GM19238 (cell line): ENCODE data around the gene UCHL3.

Source experiments
- DNase-seq: peaks from one replicate; pipeline ENCODE4 v3.0.0; 2011; ENCODE audit warnings: low spot score; ENCODE audit not compliant: insufficient read length

UCHL3 gene

DNA sequence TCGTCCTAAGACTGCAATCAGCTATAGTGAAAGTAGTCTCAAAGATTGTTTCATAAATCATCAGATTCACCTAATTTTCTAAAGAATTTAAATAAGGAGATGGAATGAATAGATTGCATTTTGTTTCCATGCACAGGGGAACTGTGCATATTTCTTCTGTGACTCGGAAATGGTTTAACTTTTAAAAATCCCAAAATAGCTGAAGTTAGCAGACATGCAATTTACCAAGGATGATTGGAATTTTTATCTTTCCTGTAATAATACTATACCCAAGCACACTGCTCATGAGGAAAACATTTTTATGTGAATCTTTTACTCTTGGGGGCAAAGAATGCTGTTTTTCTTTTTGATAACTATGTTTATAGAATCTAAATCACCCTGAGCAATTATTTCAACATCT, 71.6 kb downstream of the UCHL3 start:
- DNase-seq = no peak

DNA sequence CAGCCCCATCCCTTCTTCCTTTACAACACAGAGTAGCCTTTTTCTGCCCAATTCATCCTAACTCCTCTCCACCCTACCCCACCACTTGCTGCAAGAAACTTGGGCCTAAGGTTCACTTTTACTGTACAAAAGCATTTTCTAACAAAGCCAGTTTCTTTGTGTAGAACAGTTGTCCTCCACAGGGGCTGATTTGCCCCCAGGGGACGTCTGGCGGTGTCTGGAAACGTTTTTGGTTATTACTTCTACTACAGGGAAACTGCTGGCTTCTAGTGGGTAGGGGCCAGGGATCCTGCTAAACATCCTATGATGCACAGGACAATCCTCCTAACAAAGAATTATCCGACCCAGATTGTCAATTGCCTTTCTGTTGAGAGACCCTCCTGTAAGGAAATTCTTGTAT, 79.2 kb downstream of the UCHL3 start:
- no peak for DNase-seq

DNA sequence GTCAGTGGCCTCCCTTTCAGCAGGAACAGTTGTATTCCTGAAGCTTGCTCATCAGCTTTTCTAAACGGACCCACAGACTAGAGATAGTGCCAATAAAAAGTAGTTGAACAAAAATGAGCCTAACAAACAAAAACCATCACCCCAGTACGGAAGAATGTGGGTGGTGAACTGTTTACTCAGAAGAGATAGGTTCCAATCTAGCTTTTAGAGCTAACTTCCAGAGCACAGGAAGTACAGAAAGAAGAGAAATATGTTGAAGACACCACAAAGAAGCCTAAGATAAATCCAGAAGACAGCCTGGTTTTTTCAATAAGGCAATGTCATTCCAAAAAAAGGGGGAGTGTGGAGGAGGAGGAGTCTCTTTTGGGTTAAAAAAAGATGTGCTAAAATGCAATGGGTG, 83.7 kb downstream of the UCHL3 start:
- no peak for DNase-seq

DNA sequence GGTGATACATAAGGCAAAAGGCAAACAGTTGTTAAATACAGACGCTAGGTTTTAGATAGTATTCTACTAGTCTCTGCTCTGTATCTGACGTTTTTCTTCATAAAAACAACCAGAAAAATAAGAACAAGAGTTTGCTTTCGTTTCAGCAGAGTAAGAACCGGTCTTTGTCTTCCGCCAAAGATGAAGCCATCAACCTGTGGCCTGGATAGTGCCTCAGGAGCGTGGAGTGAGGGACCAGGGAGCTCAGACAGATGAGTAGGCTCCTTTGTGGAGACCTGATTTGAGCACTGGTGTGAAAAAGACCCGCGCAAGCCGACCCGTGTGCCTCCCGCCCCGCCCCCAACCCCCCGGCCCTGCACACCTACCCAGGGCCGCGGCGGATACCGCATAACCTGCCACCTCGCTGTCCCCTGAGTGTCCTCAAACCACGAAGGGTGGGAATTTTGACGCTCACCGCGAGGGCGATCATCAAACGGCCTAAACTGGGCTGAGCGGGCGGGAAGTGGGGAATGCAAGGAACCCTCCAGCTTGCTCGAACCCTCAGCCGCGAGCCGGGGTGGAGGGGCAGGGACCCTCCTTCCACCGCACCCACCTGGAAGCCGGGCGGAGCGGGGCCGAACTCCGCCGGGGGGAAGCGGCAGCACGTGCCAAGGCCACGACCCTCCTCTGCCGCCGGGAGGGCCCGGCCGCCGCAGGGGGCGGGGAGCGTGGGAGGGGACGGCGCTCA, 85.7 kb downstream of the UCHL3 start:
- no peak for DNase-seq

DNA sequence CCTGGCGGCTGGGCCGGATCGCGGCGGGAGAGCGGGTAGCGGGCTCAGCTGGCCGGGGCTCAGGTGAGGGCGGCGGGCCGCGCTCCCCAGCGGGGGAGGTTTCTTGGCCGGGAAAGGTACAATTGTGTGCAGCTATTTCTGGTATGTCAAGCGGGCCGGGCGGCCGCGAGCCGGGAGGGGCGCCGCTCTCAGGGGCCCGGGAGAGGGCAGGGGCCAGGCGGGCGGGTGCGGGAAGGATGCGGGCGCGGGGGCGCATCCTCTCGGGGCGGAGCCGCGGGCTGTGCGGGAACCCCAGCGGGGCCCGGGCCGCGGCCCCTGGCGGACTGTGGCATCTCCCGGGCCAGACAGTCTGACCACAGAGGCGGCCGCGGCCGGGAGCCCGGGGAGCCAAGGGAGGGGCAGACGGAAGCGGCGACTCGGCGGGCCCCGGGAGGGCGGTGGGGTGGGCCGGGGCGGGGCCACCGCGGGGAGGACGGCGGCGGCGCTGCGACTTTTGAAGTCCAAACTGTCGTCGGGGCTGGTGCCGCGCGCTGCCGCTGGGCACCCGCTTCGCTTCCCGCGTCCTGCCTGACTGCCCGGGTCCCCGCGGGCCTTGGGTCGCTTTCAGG, 86.3 kb downstream of the UCHL3 start, which contains the start of gene LMO7:
LMO7 (plus strand) TSS at position 503 of the 608 bp plus-strand sequence. CDS start 328 bp downstream, outside the sequence.
- DNase-seq = peak; percentile 58

DNA sequence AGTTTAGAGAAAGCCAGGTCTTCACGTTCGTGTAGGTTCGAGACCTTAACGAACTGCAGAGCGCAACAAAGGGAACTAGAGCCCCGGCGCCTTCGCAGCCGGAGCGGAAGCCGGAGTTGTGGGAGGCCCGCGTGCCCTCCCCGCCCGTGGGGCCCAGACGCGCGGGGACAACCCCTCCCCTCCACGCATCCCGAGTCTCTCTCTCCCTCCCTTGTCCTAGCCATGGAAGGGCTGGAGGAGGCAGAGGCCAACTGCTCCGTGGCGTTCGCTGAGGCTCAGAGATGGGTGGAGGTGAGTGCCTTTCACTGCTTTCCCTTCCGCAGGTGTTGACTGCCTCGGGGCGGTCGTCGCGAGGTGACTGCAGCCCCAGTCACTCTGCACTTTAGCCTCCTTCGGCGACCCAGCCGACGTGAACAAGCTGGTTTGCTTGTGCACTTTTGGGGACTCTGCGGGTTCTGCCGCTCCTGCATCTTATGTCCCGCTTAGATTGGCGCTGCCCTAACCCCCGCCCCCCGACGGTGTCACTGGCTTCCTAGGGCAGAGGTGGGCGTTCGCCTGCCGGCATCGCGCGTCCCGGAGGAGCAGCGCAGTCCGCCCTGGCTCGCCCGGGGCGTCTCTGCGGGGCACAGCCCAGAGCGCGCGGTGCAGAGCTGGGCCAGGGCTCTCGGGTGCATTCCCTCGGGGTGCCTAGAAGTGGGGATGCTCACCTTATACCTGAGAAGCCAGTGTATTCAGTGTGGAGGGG, 87.0 kb downstream of the UCHL3 start:
- DNase-seq = peak; percentile 45

DNA sequence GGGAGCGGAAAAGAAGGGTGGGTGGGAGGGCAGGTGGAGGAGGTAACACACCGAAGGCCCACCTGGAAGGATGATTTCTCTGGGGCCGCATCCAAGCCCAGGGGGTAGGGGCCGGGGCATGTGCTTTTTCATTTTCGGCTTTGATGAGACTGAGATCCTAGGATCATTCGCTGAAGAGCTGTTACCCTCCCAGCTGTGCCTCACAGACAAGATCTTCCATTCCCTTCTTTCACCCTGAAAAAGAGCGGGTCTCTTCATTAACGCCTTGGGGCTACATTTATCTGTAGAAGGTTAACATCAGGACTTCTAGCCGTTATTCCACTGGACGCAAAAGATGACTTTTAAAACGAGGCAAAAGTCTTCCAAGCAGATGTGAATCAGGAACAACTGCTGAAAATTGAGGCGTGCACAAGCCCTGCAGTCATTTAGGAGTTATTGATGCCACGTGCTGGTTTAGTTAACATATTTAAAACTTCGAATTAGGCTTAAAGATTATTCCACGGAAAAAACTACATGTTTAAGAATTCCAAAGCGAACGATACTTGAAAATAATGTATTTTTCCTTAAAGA, 87.7 kb downstream of the UCHL3 start:
- no peak for DNase-seq

DNA sequence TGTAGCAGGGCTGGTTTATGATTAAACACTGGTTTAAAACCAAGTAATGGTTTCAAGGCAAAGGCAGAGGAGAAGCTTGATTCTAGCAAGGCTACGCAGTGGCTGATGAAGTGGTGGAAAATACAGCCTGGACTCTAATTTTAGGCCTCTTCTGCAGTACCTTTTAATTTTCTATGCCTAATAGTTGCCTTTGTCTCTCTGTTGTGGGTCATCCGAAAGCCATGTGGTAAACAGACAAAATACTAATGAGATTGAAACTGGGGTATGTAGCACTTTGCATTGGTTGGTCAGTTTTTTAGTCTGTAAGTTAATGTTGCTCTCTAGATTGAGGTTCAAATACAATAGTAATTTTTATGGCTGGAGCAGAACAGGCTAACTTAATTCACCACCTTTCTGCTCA, 89.9 kb downstream of the UCHL3 start:
- DNase-seq = no peak

DNA sequence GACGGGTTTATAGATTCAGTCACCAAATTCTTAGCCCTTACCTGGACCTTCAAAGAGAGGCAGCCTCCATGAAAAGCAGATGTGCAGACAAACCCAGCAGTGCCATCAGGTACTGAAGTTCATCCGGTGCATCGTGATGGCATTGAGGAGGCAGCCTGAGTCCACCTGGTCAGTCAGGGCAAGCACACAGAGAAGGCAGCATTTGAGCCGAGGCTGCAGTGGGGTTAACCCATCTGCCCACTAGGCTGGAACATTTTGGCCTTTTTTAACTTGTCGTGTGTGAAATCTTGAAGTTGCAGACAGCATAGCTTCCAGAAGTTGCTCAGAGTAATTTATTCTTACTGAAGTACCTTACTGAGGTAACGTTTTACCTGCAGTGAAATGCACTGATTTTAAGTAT, 91.4 kb downstream of the UCHL3 start:
- DNase-seq = no peak

DNA sequence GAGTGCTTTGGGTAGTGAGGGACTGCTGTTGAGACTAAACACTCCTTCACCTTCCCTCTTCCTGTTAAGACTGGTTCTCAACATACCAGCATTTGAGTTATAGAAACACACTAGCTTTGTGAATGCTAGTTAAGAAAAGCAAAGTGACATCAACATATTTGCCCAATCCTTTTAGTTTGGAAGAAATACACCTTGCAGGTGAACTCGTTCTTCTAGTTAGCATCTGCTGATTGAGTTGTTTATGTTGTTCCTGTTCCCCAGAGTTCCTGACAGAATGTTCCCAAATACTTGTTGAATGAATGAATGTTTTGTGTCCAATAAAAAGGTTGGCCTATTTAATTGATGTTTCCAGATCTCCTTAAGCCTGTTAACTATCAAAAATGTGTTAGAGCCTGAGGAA, 93.6 kb downstream of the UCHL3 start:
- DNase-seq = no peak

DNA sequence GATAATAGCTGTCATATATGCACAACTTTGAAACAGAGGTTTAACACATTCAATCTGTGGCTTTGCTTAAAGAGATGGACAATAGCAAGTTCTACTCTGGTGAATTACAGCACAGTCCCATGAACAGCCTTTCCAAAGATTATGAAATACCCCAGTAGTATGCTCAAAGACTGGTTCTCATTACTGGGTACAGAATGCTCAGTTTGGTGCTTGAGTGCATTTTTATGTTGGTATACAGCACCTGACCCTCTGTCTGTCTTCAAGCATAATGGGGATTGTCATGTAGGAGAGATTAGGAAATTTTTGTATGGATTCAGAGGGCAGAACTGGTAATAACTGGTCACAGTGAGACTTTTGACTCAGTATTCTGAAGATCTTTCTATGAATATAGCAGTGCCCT, 94.1 kb downstream of the UCHL3 start:
- no peak for DNase-seq

DNA sequence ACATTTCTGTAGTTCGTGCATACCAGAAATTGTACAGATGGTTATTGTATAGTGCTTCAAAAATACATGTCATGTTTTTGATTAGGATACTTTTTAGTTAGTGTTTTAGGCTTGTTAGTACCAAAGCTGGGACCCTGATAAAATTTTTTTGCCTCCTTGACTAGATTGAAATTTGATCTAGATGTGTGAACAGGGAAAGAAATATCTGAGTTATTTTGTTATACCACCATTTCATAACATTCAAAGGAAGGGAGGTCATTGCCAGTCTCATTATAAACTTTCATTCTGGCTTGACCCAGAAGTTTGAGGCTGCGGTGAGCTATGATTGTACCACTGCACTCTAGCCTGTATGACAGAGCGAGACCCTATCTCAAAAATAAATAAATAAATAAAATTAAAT, 95.5 kb downstream of the UCHL3 start:
- DNase-seq = no peak

DNA sequence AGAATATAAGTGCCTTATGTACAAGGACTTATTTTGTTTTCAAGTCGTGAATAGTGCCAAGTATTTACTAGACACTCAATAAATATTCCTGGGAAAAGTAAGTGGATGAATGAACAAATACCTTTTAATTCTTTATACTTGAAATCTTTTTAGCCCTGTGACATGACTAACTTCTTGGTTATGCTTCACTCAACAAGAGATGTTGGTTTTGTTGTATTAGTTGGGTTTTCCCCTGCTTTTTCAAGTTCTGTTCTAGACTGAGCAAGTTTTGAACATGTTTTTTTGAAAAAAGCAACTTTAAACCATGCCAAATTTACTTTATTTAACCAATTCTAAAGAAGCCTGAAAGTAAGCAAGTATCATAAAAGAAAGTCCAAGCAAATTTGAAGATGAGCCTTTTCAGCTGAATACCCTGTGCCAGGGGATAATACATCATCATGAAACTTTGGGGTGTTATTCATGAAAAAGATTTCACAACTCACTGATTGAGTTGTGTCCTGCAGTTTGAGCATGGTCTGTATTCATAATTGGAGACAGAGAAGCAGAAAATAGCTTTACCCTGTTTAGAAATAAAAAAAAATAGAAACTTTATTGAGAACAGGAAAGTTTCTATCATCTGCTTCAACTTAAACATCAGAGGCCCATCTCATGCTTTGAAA, 97.7 kb downstream of the UCHL3 start:
- DNase-seq = no peak

DNA sequence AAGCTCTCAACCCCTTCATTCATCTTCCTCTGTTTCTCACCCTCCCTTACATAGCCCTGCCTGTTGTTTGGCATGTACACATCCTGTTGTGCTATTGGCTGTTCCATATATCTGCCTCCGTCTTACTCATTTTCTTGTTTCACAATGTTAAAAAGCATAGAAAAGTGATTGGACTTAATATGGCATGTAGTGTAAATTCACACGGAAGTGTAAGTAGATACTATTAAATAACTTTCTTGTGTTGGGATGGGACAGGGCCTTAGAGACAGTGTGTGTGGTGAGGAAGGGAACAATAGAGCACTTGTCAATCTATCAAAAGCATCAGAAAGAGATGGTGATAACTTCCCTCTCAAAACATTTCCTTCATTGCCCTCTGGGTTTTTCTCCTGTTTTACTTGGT, 98.9 kb downstream of the UCHL3 start:
- no peak for DNase-seq

DNA sequence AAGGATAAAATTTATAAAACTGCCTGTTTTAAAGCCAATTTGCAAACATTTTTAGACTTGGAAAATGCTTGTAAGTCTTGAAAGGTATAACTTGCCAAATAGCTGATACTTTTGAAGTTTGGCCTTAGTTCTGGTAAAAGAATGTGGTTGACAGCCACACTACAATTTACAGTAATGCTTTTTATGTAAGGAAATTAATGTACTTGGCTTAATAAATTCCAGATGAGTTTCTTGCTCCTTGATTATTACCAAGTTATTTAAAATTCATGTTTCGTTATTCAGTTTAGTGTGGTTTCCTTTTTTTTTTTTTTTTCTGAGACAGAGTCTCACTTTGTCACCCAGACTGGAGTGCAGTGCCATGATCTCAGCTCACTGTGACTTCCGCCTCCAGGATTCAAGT, 101.4 kb downstream of the UCHL3 start:
- no peak for DNase-seq

DNA sequence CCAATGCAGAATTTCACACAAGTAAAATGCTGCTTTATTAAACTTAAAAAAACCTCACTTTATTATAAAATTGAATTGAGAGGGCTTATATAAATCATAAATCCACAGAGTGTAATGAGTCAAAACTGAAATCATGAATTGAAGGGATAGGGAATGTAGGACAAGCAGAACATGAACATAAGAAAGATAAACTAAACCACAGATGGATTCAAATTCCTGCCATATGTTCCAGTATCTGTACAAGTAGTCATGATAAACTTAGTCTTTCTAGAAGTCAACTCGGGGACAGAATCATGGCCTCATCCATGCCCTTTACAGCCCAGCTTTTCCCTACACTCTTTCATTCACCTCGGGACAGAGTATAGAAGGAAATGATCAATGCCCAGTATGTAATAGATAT, 103.1 kb downstream of the UCHL3 start:
- no peak for DNase-seq
